Lower lobe of right lung (tissue), 2 donors: Measurements from ENCODE around the gene CLTA. TPM values are rescaled to one million over a fixed set of nuclear protein-coding genes. Genes with fewer than 3 reads are reported as not detected.

Experiments
- ATAC-seq, 2 donors: fragments of 200-7000 bp; cut with Tn5 transposase; one replicate each; pipeline ENCODE4 v1.9.1; 2020 to 2022; ENCODE audit warnings: mild to moderate bottlenecking in 2 of 2, moderate library complexity in 2 of 2
- DNase-seq: peaks from one replicate; pipeline ENCODE4 v3.0.0-alpha.2; 2020
- H3K27ac ChIP-seq: fragments of 200-600 bp; one replicate; pipeline ENCODE4 v1.8.0; 2022
- H3K27me3 ChIP-seq: fragments of 200-600 bp; one replicate; pipeline ENCODE4 v1.8.0; 2022; ENCODE audit warnings: low read depth
- H3K36me3 ChIP-seq: fragments of 200-600 bp; one replicate; pipeline ENCODE4 v1.8.0; 2022; ENCODE audit warnings: mild to moderate bottlenecking
- H3K4me1 ChIP-seq: fragments of 200-600 bp; one replicate; pipeline ENCODE4 v1.8.0; 2022
- H3K4me3 ChIP-seq: fragments of 200-600 bp; one replicate; pipeline ENCODE4 v1.8.0; 2022; ENCODE audit warnings: mild to moderate bottlenecking
- H3K9me3 ChIP-seq: fragments of 200-600 bp; one replicate; pipeline ENCODE4 v1.8.0; 2022
- CTCF ChIP-seq: fragments of 200-600 bp; IDR thresholded peaks from one replicate; pipeline ENCODE4 v1.8.0; 2022; ENCODE audit warnings: antibody characterized with exemption, mild to moderate bottlenecking
- intact Hi-C: fragments of 100-400 bp; cut with DNase I; formaldehyde crosslinking; loops from one replicate; pipeline ENCODE4 v1.11.0; 2022
- total RNA-seq: library from RNA; stranded (reverse); fragmentation: NEBNext Ultra II Directional; extraction: Animal tissue kit (Norgen Biotek cat#: 25700); gene quantifications from one replicate; pipeline ENCODE4 v1.2.1, GENCODE V29; 2021
- donor health status: DM: no; HTN: yes; CAD: no; lungs with severe emphysema.

Gene CLTA
- total RNA-seq, 1 donor from 2014 or later: 177 TPM

GRCh38 chr9:36161187-36161586 lies 29.5 kb upstream of the CLTA start:
- DNase-seq (no peak), ATAC-seq (no peak)
- peaks cover 31% of the 10 kb centered on the region for H3K4me1 ChIP-seq
- no peaks in the 10 kb centered on the region for H3K27me3 ChIP-seq
- no peaks in the 10 kb centered on the region for H3K9me3 ChIP-seq
- no peak overlapping the region for H3K4me3 ChIP-seq
- H3K36me3 ChIP-seq: peaks cover 5% of the 10 kb centered on the region
- no peak for TF ChIP-seq CTCF
- intact Hi-C loops: no loop called here
- no peak overlapping the region for H3K27ac ChIP-seq

GRCh38 chr9:36162211-36162738 lies 28.4 kb upstream of the CLTA start:
- intact Hi-C loops: no loop called here
- ATAC-seq (no peak), DNase-seq (no peak)
- no peak overlapping the region for H3K27ac ChIP-seq
- H3K27me3 ChIP-seq: no peaks in the 10 kb centered on the region
- no peak overlapping the region for H3K4me3 ChIP-seq
- peaks cover 38% of the 10 kb centered on the region for H3K4me1 ChIP-seq
- TF ChIP-seq CTCF: no peak
- H3K9me3 ChIP-seq: no peaks in the 10 kb centered on the region
- no peaks in the 10 kb centered on the region for H3K36me3 ChIP-seq

- ATAC-seq (peak in 1 of 2 donors; percentile 38), DNase-seq (no peak)
- H3K9me3 ChIP-seq: no peaks in the 10 kb centered on the region
Observed at GRCh38 chr9:36163049-36163785, 27.5 kb upstream of the CLTA start.

GRCh38 chr9:36163786-36164170 lies 26.9 kb upstream of the CLTA start:
- Histone ChIP-seq H3K9me3 (no peaks in the 10 kb centered on the region), H3K4me1 (peaks cover 26% of the 10 kb centered on the region), H3K27ac (peak overlapping the region; percentile 69), H3K36me3 (no peaks in the 10 kb centered on the region), H3K27me3 (no peaks in the 10 kb centered on the region), H3K4me3 (no peak overlapping the region)
- intact Hi-C loops: no loop called here
- DNase-seq (no peak), ATAC-seq (no peak)
- no peak for TF ChIP-seq CTCF

More at GRCh38 chr9:36163049-36163785, 27.5 kb upstream of the CLTA start:
- intact Hi-C loops: no loop called here
- Histone ChIP-seq H3K4me3 (no peak overlapping the region), H3K27ac (peak overlapping the region; percentile 69), H3K27me3 (no peaks in the 10 kb centered on the region), H3K36me3 (no peaks in the 10 kb centered on the region), H3K4me1 (peaks cover 32% of the 10 kb centered on the region)
- no peak for TF ChIP-seq CTCF

- no peak for ATAC-seq
- no peak overlapping the region for H3K27ac ChIP-seq
Observed at GRCh38 chr9:36164372-36164771, 26.3 kb upstream of the CLTA start.

More at GRCh38 chr9:36164372-36164771, 26.3 kb upstream of the CLTA start:
- Histone ChIP-seq H3K4me3 (no peak overlapping the region), H3K9me3 (no peaks in the 10 kb centered on the region), H3K36me3 (no peaks in the 10 kb centered on the region), H3K4me1 (peaks cover 22% of the 10 kb centered on the region), H3K27me3 (no peaks in the 10 kb centered on the region)
- intact Hi-C loops: no loop called here
- DNase-seq: no peak
- no peak for TF ChIP-seq CTCF
